IMR-90 (cell line): ENCODE results near the gene KHNYN. TPM values are rescaled to one million over a fixed set of nuclear protein-coding genes. Genes with fewer than 3 reads are reported as not detected.

Experiments
- ATAC-seq: fragments of 200-7000 bp; cut with Tn5 transposase; 2 replicates; pipeline ENCODE4 v1.9.1; 2020; ENCODE audit warnings: low read depth, mild to moderate bottlenecking, moderate library complexity
- BruUV-seq: library from RNA; stranded (reverse); fragments of 400-500 nt; replicated peaks from 2 replicates; lab custom pipeline; 2021; lab: Mats Ljungman, UMichigan
- CTCF ChIA-PET: fragments of 300-600 bp; formaldehyde crosslinking; extraction: SDS; loops from one replicate; lab custom pipeline; 2021; ENCODE audit warnings: antibody characterized with exemption; lab: Yijun Ruan, JAX
- POLR2A ChIA-PET: fragments of 300-600 bp; sonication (Branson Sonifier 250); formaldehyde crosslinking; loops from one replicate; lab custom pipeline; 2022; ENCODE audit warnings: antibody characterized with exemption; ENCODE audit not compliant: unreplicated experiment; lab: Charles Lee
- DNase-seq: peaks from one replicate; pipeline ENCODE4 v3.0.0; 2013
- H2AFZ ChIP-seq: replicated peaks from 2 replicates; pipeline ENCODE3; 2013; ENCODE audit warnings: low read length, mild to moderate bottlenecking; ENCODE audit not compliant: poor library complexity
- H2AK5ac ChIP-seq: 2 replicates; pipeline ENCODE4 v1.6.1; 2013; ENCODE audit warnings: low read depth, low read length, inconsistent platforms
- H2AK9ac ChIP-seq: replicated peaks from 2 replicates; pipeline ENCODE3; 2013; ENCODE audit warnings: mild to moderate bottlenecking, low read depth, low read length, moderate library complexity; ENCODE audit not compliant: poor library complexity
- H2BK120ac ChIP-seq: 2 replicates; pipeline ENCODE4 v1.6.1; 2013; ENCODE audit warnings: low read depth, low read length, inconsistent platforms
- H2BK15ac ChIP-seq: 3 replicates; pipeline ENCODE4 v1.6.1; 2013; ENCODE audit warnings: low read depth, low read length, inconsistent platforms
- H2BK20ac ChIP-seq: 2 replicates; pipeline ENCODE4 v1.6.1; 2013; ENCODE audit warnings: low read depth, mild to moderate bottlenecking, inconsistent platforms, low read length, moderate library complexity
- H2BK5ac ChIP-seq: 2 replicates; pipeline ENCODE4 v1.6.1; 2013; ENCODE audit warnings: mild to moderate bottlenecking, low read depth, low read length, inconsistent platforms; ENCODE audit not compliant: poor library complexity, severe bottlenecking
- H3K14ac ChIP-seq: replicated peaks from 2 replicates; pipeline ENCODE4 v1.6.1; 2013; ENCODE audit warnings: low read depth, low read length, inconsistent platforms
- H3K18ac ChIP-seq: 2 replicates; pipeline ENCODE4 v1.6.1; 2013; ENCODE audit warnings: low read depth, low read length, control low read depth
- H3K23ac ChIP-seq: 2 replicates; pipeline ENCODE4 v1.6.1; 2013; ENCODE audit warnings: low read depth, low read length, inconsistent platforms
- H3K27ac ChIP-seq: 2 replicates; pipeline ENCODE4 v1.5.1; 2013; ENCODE audit warnings: mild to moderate bottlenecking, control low read depth, low read length; ENCODE audit not compliant: insufficient read depth
- H3K27me3 ChIP-seq: 2 replicates; pipeline ENCODE4 v1.6.1; 2013; ENCODE audit warnings: low read length; ENCODE audit not compliant: control insufficient read depth, insufficient read depth
- H3K36me3 ChIP-seq: 2 replicates; pipeline ENCODE4 v1.6.1; 2013; ENCODE audit warnings: low read length, mixed read lengths; ENCODE audit not compliant: control insufficient read depth, insufficient read depth
- H3K4ac ChIP-seq: 2 replicates; pipeline ENCODE4 v1.6.1; 2013; ENCODE audit warnings: low read depth, low read length, inconsistent platforms
- H3K4me1 ChIP-seq: 2 replicates; pipeline ENCODE4 v1.6.1; 2013; ENCODE audit warnings: low read length, mixed read lengths; ENCODE audit not compliant: control insufficient read depth, insufficient read depth
- H3K4me2 ChIP-seq: 2 replicates; pipeline ENCODE4 v1.6.1; 2013; ENCODE audit warnings: low read depth, mild to moderate bottlenecking, control low read depth, low read length, moderate library complexity
- H3K4me3 ChIP-seq: 2 replicates; pipeline ENCODE4 v1.5.1; 2013; ENCODE audit warnings: low read depth, mild to moderate bottlenecking, control low read depth, low read length, moderate library complexity; ENCODE audit not compliant: insufficient read depth
- H3K56ac ChIP-seq: 2 replicates; pipeline ENCODE4 v1.6.1; 2013; ENCODE audit warnings: low read length, inconsistent platforms; ENCODE audit not compliant: insufficient read depth; ENCODE audit errors: extremely low read depth
- H3K79me1 ChIP-seq, 2 experiments: 2 replicates each; pipeline ENCODE4 v1.6.1; 2013; ENCODE audit warnings: low read length in 2 of 2, inconsistent platforms in 1 of 2, low read depth in 1 of 2
- H3K9ac ChIP-seq: 2 replicates; pipeline ENCODE4 v1.6.1; 2013; ENCODE audit warnings: low read depth, low read length, control low read depth
- H3K9me1 ChIP-seq: 2 replicates; pipeline ENCODE4 v1.6.1; 2013; ENCODE audit warnings: low read length, inconsistent platforms; ENCODE audit not compliant: insufficient read depth
- H3K9me3 ChIP-seq: 2 replicates; pipeline ENCODE4 v1.6.1; 2013; ENCODE audit warnings: low read length; ENCODE audit not compliant: control insufficient read depth, insufficient read depth
- H4K20me1 ChIP-seq: 2 replicates; pipeline ENCODE4 v1.6.1; 2013; ENCODE audit warnings: low read length, inconsistent platforms; ENCODE audit not compliant: insufficient read depth
- H4K5ac ChIP-seq: 2 replicates; pipeline ENCODE4 v1.6.1; 2013; ENCODE audit warnings: mild to moderate bottlenecking, low read depth, low read length, control low read depth
- H4K8ac ChIP-seq, 2 experiments: 2 replicates each; pipeline ENCODE4 v1.6.1; 2013; ENCODE audit warnings: low read depth in 2 of 2, low read length in 2 of 2, control low read depth in 1 of 2, inconsistent platforms in 1 of 2
- H4K91ac ChIP-seq: 2 replicates; pipeline ENCODE4 v1.6.1; 2013; ENCODE audit warnings: low read depth, low read length, inconsistent platforms; ENCODE audit not compliant: insufficient read depth
- BHLHE40 ChIP-seq: fragments of 150-350 bp; IDR thresholded peaks from 2 replicates; pipeline ENCODE4 v1.6.1; 2016; ENCODE audit warnings: mild to moderate bottlenecking, low read depth, low read length
- CEBPB ChIP-seq: IDR thresholded peaks from 2 replicates; pipeline ENCODE4 v1.6.1; 2012; ENCODE audit warnings: low read depth, low read length, improper control_type of control experiment
- CHD1 ChIP-seq: IDR thresholded peaks from 2 replicates; pipeline ENCODE4 v1.6.1; 2012; ENCODE audit warnings: low read depth, low read length, improper control_type of control experiment
- FOS ChIP-seq: fragments of 150-350 bp; IDR thresholded peaks from 2 replicates; pipeline ENCODE4 v1.6.1; 2016; ENCODE audit warnings: low read depth, low read length
- MAFK ChIP-seq: IDR thresholded peaks from 2 replicates; pipeline ENCODE4 v1.6.1; 2012; ENCODE audit warnings: low read depth, low read length, improper control_type of control experiment
- MAZ ChIP-seq: IDR thresholded peaks from 2 replicates; pipeline ENCODE4 v1.6.1; 2012; ENCODE audit warnings: low read depth, mild to moderate bottlenecking, low read length, improper control_type of control experiment, moderate library complexity, borderline replicate concordance
- NFE2L2 ChIP-seq: fragments of 150-350 bp; IDR thresholded peaks from 2 replicates; pipeline ENCODE4 v1.6.1; 2016; ENCODE audit warnings: low read depth, mild to moderate bottlenecking, low read length
- RFX5 ChIP-seq: IDR thresholded peaks from 2 replicates; pipeline ENCODE4 v1.8.0; 2012; ENCODE audit warnings: low read depth, mild to moderate bottlenecking, low read length, moderate library complexity
- SMC3 ChIP-seq: fragments of 150-350 bp; IDR thresholded peaks from 2 replicates; pipeline ENCODE4 v1.6.1; 2016; ENCODE audit warnings: low read depth, mild to moderate bottlenecking, antibody characterized with exemption, low read length, moderate library complexity
- WGBS, 2 experiments: methylation state at CpG; one replicate each; pipeline versions ENCODE4 v1.1.5 to v1.1.7; 2013; ENCODE audit warnings: missing lambda C conversion rate in 2 of 2; ENCODE audit not compliant: insufficient read length in 1 of 2; ENCODE audit errors: extremely low coverage in 2 of 2; 5-methylcytosine and 5-hydroxymethylcytosine counted together
- dilution Hi-C: fragments of 300-500 bp; cut with HindIII; formaldehyde crosslinking; loops from one replicate; pipeline ENCODE4 v1.14.3; 2018; ENCODE audit warnings: low sequenced_read_pairs; ENCODE audit not compliant: unreplicated experiment
- in situ Hi-C: fragments of 300-500 bp; cut with MboI; formaldehyde crosslinking; loops from 3 replicates; pipeline ENCODE4 v1.14.3; 2019; ENCODE audit warnings: low sequenced_read_pairs, inconsistent platforms, mixed read lengths
- intact Hi-C: fragments of 100-400 bp; cut with micrococcal nuclease; formaldehyde crosslinking; loops from 2 replicates; pipeline ENCODE4 v1.10.0; 2022
- polyA plus RNA-seq, 3 experiments: library from polyadenylated mRNA; depleted of rRNA; stranded (reverse); fragments of >200 nt; gene quantifications; 2 replicates each; pipeline ENCODE4 v1.2.3, GENCODE V29; 2012; ENCODE audit warnings: low replicate concordance in 1 of 3
- total RNA-seq: library from RNA; depleted of rRNA; stranded (reverse); fragments of >200 nt; gene quantifications from 2 replicates; pipeline ENCODE4 v1.2.3, GENCODE V29; 2012
- TF ChIP-seq, protein P1 (sequence below): conservative IDR thresholded peaks from 2 replicates; pipeline ENCODE4 v1.5.1; 2012; ENCODE audit warnings: mild to moderate bottlenecking, low read depth, low read length, improper control_type of control experiment

The KHNYN gene
- total and polyA plus RNA-seq, 2 of the 4 experiments (the other 2 are of a cell fraction), result 18.9 to 24.4 TPM

- no peak overlapping the region for H3K56ac ChIP-seq
- dilution Hi-C loops, result no loop called here
- no peak overlapping the region for H2BK15ac ChIP-seq
- H3K36me3 ChIP-seq, result peaks cover 27% of the 10 kb centered on the region; the same call in 1 of the 2 replicates
- no peak overlapping the region for H3K4me3 ChIP-seq
- ATAC-seq (no peak), DNase-seq (no peak)
- no peak overlapping the region for H3K27ac ChIP-seq
- no peak overlapping the region for H3K14ac ChIP-seq
- H2BK120ac ChIP-seq, result no peak overlapping the region
- H3K4me1 ChIP-seq, result no peaks in the 10 kb centered on the region
- H3K4ac ChIP-seq, result no peak overlapping the region
- ChIA-PET POLR2A (no interaction called here), CTCF (no interaction called here)
- BruUV-seq, result no TSS peak
- no peak overlapping the region for H2BK5ac ChIP-seq
- H2AK5ac ChIP-seq, result no peak overlapping the region
- H3K9ac ChIP-seq, result no peak overlapping the region
- peak overlapping the region; percentile 43 for H2AFZ ChIP-seq
- H4K91ac ChIP-seq, result no peak overlapping the region
- in situ Hi-C loops, result no loop called here
- H3K9me1 ChIP-seq, result peaks cover 6% of the 10 kb centered on the region; the same call in 1 of the 2 replicates
- 93% methylated on average over 8 of the region's 15 CpGs; no CpG with 5 or more reads in 1 of the 2 experiments for WGBS, 2 experiments
- no peaks in the 10 kb centered on the region; a peak in 1 of 4 replicates for H3K79me1 ChIP-seq
- H2AK9ac ChIP-seq, result no peak overlapping the region
- H2BK20ac ChIP-seq, result no peak overlapping the region
- no peak overlapping the region for H3K23ac ChIP-seq
- 0 out of 2 replicates have a peak, but pooled peaks cover 3% of the 10 kb centered on the region for H4K20me1 ChIP-seq
- intact Hi-C loops, result no loop called here
- H3K18ac ChIP-seq, result no peak overlapping the region
- no peak overlapping the region for H4K5ac ChIP-seq
- H3K4me2 ChIP-seq, result no peak overlapping the region
- no peak for TF ChIP-seq MAZ
- TF ChIP-seq RFX5, result no peak
- TF ChIP-seq, protein P1, sequence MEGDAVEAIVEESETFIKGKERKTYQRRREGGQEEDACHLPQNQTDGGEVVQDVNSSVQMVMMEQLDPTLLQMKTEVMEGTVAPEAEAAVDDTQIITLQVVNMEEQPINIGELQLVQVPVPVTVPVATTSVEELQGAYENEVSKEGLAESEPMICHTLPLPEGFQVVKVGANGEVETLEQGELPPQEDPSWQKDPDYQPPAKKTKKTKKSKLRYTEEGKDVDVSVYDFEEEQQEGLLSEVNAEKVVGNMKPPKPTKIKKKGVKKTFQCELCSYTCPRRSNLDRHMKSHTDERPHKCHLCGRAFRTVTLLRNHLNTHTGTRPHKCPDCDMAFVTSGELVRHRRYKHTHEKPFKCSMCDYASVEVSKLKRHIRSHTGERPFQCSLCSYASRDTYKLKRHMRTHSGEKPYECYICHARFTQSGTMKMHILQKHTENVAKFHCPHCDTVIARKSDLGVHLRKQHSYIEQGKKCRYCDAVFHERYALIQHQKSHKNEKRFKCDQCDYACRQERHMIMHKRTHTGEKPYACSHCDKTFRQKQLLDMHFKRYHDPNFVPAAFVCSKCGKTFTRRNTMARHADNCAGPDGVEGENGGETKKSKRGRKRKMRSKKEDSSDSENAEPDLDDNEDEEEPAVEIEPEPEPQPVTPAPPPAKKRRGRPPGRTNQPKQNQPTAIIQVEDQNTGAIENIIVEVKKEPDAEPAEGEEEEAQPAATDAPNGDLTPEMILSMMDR, result no peak
- TF ChIP-seq CEBPB, result no peak
- TF ChIP-seq NFE2L2, result no peak
- no peak for TF ChIP-seq MAFK
- no peak for TF ChIP-seq CHD1
- no peak for TF ChIP-seq BHLHE40
- TF ChIP-seq SMC3, result no peak
- no peak for TF ChIP-seq FOS
- no peaks in the 10 kb centered on the region for H3K9me3 ChIP-seq
- H3K27me3 ChIP-seq, result peaks cover 12% of the 10 kb centered on the region
- H4K8ac ChIP-seq, result no peak overlapping the region
These were observed 14.9 kb upstream of the KHNYN start for GRCh38 chr14:24414732-24415420.
